GM19025 (cell line): ENCODE results near the gene LAMC3.

Experiments used
- ATAC-seq: cut with Tn5 transposase; IDR thresholded peaks from one replicate; pipeline ENCODE4 v1.9.1; 2021; ENCODE audit warnings: mild to moderate bottlenecking, low read depth, moderate library complexity; ENCODE audit not compliant: unreplicated experiment

The LAMC3 gene

GRCh38 chr9:131008086-131008485, 888 bp upstream of the LAMC3 start:
- no peak for ATAC-seq

GRCh38 chr9:131008563-131008908, 438 bp upstream of the LAMC3 start:
- ATAC-seq: no peak

DNA sequence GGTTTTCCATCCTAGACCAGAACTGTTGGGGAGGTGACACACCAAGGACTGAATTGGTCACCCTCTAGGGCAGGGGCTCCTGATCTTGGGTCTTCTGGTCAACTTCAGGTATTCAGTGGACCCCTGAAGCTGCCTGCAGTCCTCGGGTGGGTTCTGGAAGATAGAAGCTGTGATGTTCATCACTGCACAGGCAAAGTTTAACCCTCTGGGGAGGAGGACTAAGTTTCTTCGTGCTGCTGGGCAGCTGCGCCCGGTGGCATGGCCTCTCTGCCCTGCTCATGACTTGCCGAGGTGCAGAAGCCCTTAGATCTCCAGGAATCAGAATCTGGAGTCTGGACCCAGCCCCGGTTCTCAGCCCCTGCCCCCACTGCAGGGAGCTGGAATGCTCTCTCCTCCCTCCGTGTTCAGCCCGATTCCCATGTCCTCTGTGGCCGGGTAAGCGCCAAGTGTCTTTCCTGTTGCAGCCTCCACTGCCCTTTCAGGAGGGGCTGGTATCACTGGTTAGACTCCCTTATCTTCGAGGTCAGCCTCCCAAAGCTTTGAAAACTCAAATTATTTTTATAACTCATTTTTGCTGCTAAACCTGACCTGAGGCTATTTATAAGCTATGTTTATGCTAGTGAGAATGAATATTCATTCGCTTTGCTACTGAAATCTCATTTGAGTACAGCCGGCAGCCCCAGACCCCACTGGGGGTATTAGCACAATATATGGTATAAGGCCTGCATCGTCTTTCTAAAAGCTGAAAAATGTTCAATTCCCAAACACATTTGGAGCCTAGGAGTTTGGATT, 1.7 kb downstream of the LAMC3 start:
- no peak for ATAC-seq

- no peak for ATAC-seq
Observed at GRCh38 chr9:131011274-131012022, 2.5 kb downstream of the LAMC3 start.

DNA sequence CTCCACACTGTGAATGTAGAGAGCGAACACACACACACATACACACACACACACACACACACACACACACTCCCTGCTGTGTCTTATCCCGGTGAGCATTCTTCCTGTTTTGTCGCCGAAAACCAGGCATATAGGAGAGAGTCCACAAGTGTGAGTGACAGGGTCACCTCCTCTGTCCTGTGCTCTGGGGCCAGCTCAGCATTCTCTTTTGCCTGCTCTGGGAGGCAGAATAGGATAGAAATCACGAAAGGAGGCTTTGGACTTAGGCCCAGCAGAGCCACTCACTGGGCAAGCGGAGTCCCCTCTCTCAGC, 3.0 kb downstream of the LAMC3 start:
- no peak for ATAC-seq

DNA sequence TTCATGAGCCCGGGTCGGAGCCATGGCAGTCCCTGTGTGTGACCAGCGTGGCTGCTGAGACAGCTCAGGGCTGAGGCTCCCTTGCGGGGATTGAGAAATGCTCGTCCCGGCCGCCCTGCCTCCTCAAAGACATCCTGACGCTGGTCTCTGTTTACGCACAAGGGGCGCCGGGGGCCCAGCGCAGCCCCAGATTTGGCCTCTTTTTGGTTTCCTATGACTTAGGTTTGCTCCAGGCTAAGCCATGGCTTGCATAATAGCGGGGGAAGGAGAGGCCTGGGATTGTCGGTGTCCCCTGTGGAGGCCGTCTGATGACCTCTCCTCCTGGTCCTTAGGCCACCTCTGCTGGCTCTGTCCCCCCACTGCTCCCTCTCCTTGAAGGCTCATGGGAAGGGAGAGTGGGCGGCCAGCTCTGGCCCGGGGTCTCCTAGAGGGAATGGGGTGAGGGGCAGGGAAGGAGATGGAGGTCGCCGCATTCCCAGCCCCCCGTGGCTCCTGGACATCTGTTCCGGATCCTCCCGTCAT, 3.5 kb downstream of the LAMC3 start:
- ATAC-seq: no peak

- ATAC-seq: no peak
Observed at GRCh38 chr9:131013015-131013755, 4.2 kb downstream of the LAMC3 start.

- no peak for ATAC-seq
Observed at GRCh38 chr9:131013771-131014676, 5.0 kb downstream of the LAMC3 start.

GRCh38 chr9:131015112-131015511, 6.1 kb downstream of the LAMC3 start:
- ATAC-seq: no peak

DNA sequence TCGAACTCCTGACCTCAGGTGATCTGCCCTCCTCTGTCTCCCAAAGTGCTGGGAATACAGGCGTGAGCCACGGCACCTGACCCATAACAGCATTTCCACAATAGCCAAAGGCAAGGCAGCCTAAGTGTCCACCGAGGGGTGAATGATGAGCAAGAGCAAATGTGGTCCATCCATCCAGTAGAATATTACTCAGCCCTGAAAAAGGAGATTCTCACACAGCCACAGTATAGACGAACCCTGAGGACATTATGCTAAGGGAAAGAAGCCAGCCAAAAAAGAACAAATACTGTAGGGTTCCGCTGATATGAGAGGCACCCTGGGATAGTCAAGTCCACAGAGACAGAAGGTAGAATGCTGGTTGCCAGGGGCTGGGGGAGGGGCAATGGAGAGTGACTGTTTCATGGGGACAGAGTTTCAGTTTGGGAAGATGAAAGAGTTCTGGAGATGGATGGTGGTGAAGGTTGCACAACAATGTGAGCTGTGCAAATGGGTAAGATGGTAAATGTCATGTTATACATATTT, 7.0 kb downstream of the LAMC3 start:
- ATAC-seq: no peak

DNA sequence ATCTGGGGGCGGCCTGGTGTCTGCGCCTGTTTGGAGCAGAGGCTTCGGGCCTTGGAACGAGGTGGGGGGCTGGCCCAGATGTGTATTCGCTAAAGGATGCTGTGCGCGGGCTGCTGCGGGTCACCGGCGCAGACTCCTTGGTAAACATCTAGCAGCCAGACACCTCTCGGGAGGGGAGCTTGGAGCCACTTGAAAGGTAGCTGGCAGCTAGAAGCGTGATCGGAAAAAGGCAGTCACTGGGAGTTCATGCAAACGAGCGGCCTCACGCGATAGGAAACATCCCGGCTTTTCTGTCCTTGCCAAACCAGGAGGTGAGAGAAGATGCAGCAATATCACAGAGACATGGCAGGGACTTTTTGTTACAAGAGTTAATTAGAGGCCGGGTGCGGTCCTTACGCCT, 8.1 kb downstream of the LAMC3 start:
- no peak for ATAC-seq

GRCh38 chr9:131018621-131019020, 9.6 kb downstream of the LAMC3 start:
- ATAC-seq: no peak

- no peak for ATAC-seq
Observed at GRCh38 chr9:131019388-131020239, 10.6 kb downstream of the LAMC3 start.

- ATAC-seq: no peak
Observed at GRCh38 chr9:131020388-131020787, 11.4 kb downstream of the LAMC3 start.

DNA sequence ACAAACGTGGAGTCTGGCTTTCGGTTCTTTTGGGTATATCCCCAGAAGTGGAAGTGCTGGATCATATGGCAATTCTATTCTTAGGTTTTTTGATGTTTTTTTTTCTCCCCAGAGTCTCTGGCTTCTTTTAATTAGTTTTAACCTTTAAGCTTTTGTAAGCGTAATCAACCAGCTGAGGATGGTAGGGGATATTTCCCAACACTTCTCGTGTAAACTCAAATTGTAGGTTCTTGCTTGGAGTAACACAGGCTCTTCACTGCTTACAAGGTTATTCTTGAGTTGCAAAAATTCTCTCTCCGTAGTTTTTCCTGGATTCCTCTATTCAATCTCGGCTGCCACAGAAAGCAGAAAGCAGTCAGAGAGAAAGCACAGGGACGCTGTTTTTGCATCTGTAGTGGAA, 11.9 kb downstream of the LAMC3 start:
- ATAC-seq: no peak

GRCh38 chr9:131021785-131022184, 12.8 kb downstream of the LAMC3 start:
- no peak for ATAC-seq

DNA sequence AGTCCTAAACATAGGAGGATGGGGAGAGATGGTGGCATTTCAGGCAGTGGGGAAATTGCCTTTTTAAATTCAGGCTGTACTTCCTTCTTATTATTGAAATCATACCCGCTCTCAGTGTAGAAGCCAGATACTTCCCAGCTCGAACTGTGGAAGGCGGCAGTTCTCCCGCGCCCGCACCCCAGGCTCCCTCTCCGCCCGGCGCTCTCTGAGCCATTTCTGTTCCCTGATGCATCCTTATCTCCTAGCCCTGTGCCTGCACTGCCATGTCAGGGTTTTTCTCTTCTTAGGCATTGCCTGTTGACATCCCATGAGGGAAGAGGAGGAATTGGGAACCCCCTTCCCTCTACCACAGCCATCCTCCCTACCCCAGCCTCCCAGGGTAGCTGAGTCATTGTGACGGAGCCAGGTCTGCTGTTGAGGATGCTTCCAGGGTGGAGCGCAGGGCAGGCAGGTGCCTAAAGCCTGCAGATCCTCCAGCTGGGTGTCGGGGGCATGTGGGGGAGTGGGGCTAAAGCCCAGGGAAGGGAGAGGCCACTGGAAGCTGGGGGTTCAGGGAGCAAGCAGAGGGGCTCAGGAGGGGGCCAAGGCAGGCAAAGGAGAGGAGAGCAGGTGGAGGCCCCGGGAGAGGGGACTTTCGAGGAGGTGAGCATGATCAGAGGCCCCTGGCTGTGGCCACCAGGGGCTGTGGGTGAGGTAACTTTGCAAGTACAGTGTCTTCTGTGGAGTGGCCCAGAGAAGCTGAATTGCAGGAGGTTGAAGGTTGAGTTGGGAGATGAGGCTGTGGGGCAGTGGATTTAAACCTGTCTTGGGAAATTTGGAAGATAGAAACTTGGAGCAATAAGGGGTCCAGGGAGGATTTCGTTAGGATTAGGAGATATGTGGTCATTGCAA, 16.2 kb downstream of the LAMC3 start:
- no peak for ATAC-seq
